Subcutaneous adipose tissue (tissue), 4 donors: ENCODE data around the gene LRRC8A. TPM values are rescaled to one million over a fixed set of nuclear protein-coding genes. Genes with fewer than 3 reads are reported as not detected.

ENCODE experiments used
- total RNA-seq, 4 donors: library from RNA; depleted of rRNA; stranded (reverse); fragments of >200 nt; gene quantifications; one replicate each; pipeline ENCODE4 v1.1.0, GENCODE V29; 2016
- TF ChIP-seq, protein P1 (sequence below): fragments of 450-650 bp; IDR thresholded peaks from one replicate; pipeline ENCODE4 v1.5.1; 2016; ENCODE audit warnings: low read depth, mild to moderate bottlenecking, control low read depth, antibody characterized with exemption, moderate library complexity

LRRC8A gene
- total RNA-seq, 4 donors from 2014 or later = 17.2 to 78.6 (median 24.4) TPM

DNA sequence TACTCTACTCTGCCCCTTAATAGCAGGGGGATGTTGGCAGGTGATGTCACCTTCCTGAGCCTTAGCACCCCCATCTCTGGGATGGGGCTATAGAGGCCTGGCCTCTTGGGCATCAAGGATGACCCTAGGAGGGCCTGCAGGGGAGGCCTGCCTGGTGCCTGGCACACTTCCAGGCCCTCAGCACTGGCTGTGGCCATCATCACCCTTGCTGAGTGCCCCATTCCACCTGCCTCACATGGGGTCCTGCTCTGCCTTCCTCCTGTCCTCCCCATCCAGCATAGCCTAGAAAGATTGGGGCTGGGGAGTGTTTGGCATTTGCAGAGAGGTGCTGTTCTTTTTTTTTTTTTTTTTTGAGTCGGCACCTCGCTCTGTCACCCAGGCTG, 21.1 kb downstream of the LRRC8A start:
- TF ChIP-seq, protein P1, sequence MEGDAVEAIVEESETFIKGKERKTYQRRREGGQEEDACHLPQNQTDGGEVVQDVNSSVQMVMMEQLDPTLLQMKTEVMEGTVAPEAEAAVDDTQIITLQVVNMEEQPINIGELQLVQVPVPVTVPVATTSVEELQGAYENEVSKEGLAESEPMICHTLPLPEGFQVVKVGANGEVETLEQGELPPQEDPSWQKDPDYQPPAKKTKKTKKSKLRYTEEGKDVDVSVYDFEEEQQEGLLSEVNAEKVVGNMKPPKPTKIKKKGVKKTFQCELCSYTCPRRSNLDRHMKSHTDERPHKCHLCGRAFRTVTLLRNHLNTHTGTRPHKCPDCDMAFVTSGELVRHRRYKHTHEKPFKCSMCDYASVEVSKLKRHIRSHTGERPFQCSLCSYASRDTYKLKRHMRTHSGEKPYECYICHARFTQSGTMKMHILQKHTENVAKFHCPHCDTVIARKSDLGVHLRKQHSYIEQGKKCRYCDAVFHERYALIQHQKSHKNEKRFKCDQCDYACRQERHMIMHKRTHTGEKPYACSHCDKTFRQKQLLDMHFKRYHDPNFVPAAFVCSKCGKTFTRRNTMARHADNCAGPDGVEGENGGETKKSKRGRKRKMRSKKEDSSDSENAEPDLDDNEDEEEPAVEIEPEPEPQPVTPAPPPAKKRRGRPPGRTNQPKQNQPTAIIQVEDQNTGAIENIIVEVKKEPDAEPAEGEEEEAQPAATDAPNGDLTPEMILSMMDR = no peak

DNA sequence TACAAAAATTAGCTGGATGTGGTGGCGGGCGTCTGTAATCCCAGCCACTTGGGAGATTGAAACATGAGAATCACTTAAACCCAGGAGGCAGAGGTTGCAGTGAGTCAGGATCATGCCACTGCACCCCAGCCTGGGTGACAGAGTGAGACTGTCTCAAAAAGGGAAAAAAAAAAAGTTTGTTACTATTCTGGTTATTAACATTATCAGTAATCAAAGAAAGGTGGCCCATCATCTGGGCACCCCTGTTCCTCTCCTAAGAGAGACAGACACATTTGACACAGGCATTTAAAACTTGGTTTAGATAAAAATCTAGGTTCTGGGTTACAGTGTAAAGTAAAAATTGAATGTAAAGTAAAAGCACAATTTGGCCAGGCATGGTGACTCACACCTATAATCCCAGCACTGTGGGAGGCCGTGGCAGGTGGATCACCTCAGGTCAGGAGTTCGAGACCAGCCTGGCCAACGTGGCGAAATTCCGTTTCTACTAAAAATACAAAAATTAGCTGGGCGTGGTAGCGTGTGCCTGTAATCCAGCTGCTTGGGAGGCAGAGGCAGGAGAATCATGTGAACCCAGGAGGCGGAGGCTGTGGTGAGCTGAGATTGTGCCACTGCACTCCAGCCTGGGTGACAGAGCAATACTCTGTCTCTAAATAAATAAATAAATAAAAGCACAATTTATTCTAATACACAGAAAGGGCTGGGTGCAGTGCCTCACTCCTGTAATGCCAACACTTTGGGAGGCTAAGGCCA, 22.1 kb downstream of the LRRC8A start:
- TF ChIP-seq, protein P1 = no peak

DNA sequence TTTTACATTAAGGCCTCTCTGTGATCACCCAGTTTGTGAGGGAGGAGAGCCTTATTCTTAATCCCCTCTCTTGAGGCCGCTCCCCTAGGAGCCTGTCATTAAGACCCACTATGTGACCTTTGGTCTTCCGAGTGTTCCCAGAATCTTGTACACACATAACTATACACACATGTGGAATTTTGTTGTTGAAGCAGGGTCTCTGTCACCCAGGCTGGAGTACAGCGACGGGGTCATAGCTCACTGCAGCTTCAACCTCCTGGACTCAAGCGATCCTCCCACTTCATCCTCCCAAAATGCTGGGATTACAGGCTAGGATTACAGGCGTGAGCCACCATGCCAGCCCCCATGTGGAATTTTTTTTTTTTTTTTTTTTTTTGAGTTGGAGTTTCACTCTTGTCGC, 24.0 kb downstream of the LRRC8A start:
- TF ChIP-seq, protein P1 = no peak

- TF ChIP-seq, protein P1 = no peak
These were observed 24.8 kb downstream of the LRRC8A start for GRCh38 chr9:128906741-128907140.

DNA sequence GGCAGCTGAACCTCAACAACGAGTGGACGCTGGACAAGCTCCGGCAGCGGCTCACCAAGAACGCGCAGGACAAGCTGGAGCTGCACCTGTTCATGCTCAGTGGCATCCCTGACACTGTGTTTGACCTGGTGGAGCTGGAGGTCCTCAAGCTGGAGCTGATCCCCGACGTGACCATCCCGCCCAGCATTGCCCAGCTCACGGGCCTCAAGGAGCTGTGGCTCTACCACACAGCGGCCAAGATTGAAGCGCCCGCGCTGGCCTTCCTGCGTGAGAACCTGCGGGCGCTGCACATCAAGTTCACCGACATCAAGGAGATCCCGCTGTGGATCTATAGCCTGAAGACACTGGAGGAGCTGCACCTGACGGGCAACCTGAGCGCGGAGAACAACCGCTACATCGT, 26.4 kb downstream of the LRRC8A start:
- TF ChIP-seq, protein P1 = no peak

DNA sequence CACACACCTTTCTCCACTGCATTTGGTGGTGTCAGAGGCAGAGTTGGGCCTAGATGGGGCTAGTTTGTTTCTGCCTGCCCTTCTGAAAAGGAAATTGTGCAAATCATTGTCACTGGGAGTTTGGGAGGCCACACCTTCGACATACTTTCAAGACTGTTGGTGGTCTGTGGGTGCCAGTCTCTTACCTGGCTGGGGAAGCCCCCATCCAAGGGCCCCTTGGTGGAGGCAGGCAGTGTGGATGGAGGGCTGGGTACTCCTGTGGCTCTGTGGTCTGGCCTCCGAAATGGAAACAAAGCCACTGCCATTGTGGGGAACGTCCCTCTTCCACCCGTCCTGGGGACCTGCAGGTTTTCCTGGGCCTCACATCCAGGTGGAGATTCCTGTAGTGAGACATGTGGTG, 27.9 kb downstream of the LRRC8A start:
- TF ChIP-seq, protein P1 = no peak

DNA sequence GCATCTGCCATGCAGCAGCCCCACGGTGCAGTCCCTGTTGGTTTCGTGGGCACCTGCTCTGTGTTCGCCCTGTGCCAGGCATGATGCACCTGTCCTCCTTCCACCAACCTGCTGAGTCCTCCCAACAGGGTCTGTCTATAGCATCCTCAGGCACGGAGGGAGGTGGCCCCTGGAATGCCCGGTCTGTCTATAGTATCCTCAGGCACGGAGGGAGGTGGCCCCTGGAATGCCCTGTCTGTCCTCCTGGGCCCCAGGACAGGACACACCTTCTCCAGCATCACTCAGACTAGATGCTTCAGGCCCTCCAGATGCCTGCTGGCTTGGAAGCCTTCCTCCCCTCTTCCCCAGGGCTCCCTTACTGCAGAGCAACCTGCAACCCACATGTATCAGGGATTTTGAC, 29.0 kb downstream of the LRRC8A start:
- TF ChIP-seq, protein P1 = no peak
